Measurements from ENCODE around the gene FRMPD3.
"Not testable (repeated sequence)": the region's sequence is repeated elsewhere in the genome, so short reads cannot be mapped to it uniquely, and the experiment has no call there.

The FRMPD3 gene

GRCh38 chrX:107470198-107470597 lies 20.7 kb downstream of the FRMPD3 start:
- no peak overlapping the region for H3K4me3 ChIP-seq (ENCODE audit: low read depth, low read length)
- TF ChIP-seq CTCF (IDR thresholded peaks at IDR 0.05; ENCODE audit: low read depth, low read length): no peak
- DNase-seq (ENCODE audit: low read depth, low spot score): no peak
- in situ Hi-C loops (cut with HindIII; ENCODE audit: low sequenced_read_pairs): no loop called here

GRCh38 chrX:107470971-107471370 lies 21.5 kb downstream of the FRMPD3 start:
- TF ChIP-seq CTCF (IDR thresholded peaks at IDR 0.05; ENCODE audit: low read depth, low read length): no peak
- in situ Hi-C loops (cut with HindIII; ENCODE audit: low sequenced_read_pairs): no loop called here
- no peak overlapping the region for H3K4me3 ChIP-seq (ENCODE audit: low read depth, low read length)
- DNase-seq (ENCODE audit: low read depth, low spot score): no peak

GRCh38 chrX:107471420-107471819 lies 22.0 kb downstream of the FRMPD3 start:
- DNase-seq (ENCODE audit: low read depth, low spot score); H3K4me3 ChIP-seq (ENCODE audit: low read depth, low read length); in situ Hi-C loops (cut with HindIII; ENCODE audit: low sequenced_read_pairs): not testable (repeated sequence)

GRCh38 chrX:107477406-107477805 lies 28.0 kb downstream of the FRMPD3 start:
- DNase-seq (ENCODE audit: low read depth, low spot score): no peak
- H3K4me3 ChIP-seq (ENCODE audit: low read depth, low read length): no peak overlapping the region
- no peak for TF ChIP-seq CTCF (IDR thresholded peaks at IDR 0.05; ENCODE audit: low read depth, low read length)
- in situ Hi-C loops (cut with HindIII; ENCODE audit: low sequenced_read_pairs): no loop called here

- H3K4me3 ChIP-seq (ENCODE audit: low read depth, low read length): no peak overlapping the region
- in situ Hi-C loops (cut with HindIII; ENCODE audit: low sequenced_read_pairs): no loop called here
- DNase-seq (ENCODE audit: low read depth, low spot score): no peak
- TF ChIP-seq CTCF (IDR thresholded peaks at IDR 0.05; ENCODE audit: low read depth, low read length): no peak
These were observed 30.8 kb downstream of the FRMPD3 start for GRCh38 chrX:107480272-107480671.

- in situ Hi-C loops (cut with HindIII; ENCODE audit: low sequenced_read_pairs): no loop called here
- no peak for DNase-seq (ENCODE audit: low read depth, low spot score)
- no peak for TF ChIP-seq CTCF (IDR thresholded peaks at IDR 0.05; ENCODE audit: low read depth, low read length)
- no peak overlapping the region for H3K4me3 ChIP-seq (ENCODE audit: low read depth, low read length)
These were observed 32.6 kb downstream of the FRMPD3 start for GRCh38 chrX:107482046-107482445.

- peak; percentile 15 for DNase-seq (ENCODE audit: low read depth, low spot score)
- H3K4me3 ChIP-seq (ENCODE audit: low read depth, low read length): no peak overlapping the region
- no peak for TF ChIP-seq CTCF (IDR thresholded peaks at IDR 0.05; ENCODE audit: low read depth, low read length)
- in situ Hi-C loops (cut with HindIII; ENCODE audit: low sequenced_read_pairs): no loop called here
These were observed 34.7 kb downstream of the FRMPD3 start for GRCh38 chrX:107484002-107484726.
